B cell (primary cell): Measurements from ENCODE around the gene EFCC1. TPM values are rescaled to one million over a fixed set of nuclear protein-coding genes. Genes with fewer than 3 reads are reported as not detected.

ENCODE experiments used
- ATAC-seq: fragments of 200-7000 bp; cut with Tn5 transposase; one replicate; pipeline ENCODE4 v1.10.0; 2021; ENCODE audit warnings: low read depth, mild to moderate bottlenecking, moderate number of reproducible peaks, moderate library complexity
- CTCF ChIA-PET: fragments of 350-600 bp; sonication (Branson Sonifier 250); formaldehyde crosslinking; loops from one replicate; lab custom pipeline; 2021; ENCODE audit warnings: antibody characterized with exemption, inconsistent platforms; lab: Charles Lee
- POLR2A ChIA-PET: fragments of 350-600 bp; sonication (Branson Sonifier 250); formaldehyde crosslinking; loops from one replicate; lab custom pipeline; 2021; ENCODE audit warnings: antibody characterized with exemption; lab: Charles Lee
- DNase-seq: peaks from one replicate; pipeline ENCODE4 v3.0.0; 2013
- H2AFZ ChIP-seq: 2 replicates; pipeline ENCODE4 v1.6.1; 2012; ENCODE audit warnings: mild to moderate bottlenecking, low read depth, low read length; ENCODE audit not compliant: insufficient read depth, poor library complexity, severe bottlenecking
- H3K27ac ChIP-seq, 2 donors: 1 replicate in 1 of 2; 2 replicates in 1 of 2; pipeline ENCODE4 v1.5.1; 2012 to 2013; ENCODE audit warnings: low read length in 2 of 2, mild to moderate bottlenecking in 2 of 2, moderate library complexity in 1 of 2
- H3K27me3 ChIP-seq, 4 experiments: fragments of 200-600 bp in 1 of 4; sonication (generic) in 1 of 4; replicated peaks in 1 of 4; 1 replicate in 2 of 4; 2 replicates in 2 of 4; pipeline versions ENCODE4 v1.6.1 to v1.7.0; 2013 to 2016; ENCODE audit warnings: low read length in 3 of 4, mild to moderate bottlenecking in 2 of 4, mixed read lengths in 1 of 4, moderate library complexity in 1 of 4; ENCODE audit not compliant: insufficient read depth in 4 of 4, control insufficient read depth in 3 of 4; ENCODE audit errors: control extremely low read depth in 1 of 4
- H3K36me3 ChIP-seq, 2 experiments: replicated peaks in 1 of 2; 1 replicate in 1 of 2; 2 replicates in 1 of 2; pipeline versions ENCODE4 v1.6.1 to v1.7.1; 2013; ENCODE audit warnings: low read length in 1 of 2; ENCODE audit not compliant: insufficient read depth in 2 of 2, control insufficient read depth in 1 of 2; ENCODE audit errors: control extremely low read depth in 1 of 2, extremely low read depth in 1 of 2
- H3K4me1 ChIP-seq, 2 donors: fragments of 200-600 bp in 1 of 2; sonication (generic) in 1 of 2; 1 replicate in 1 of 2; 2 replicates in 1 of 2; pipeline versions ENCODE4 v1.5.1 to v1.6.1; 2013 to 2017; ENCODE audit warnings: low read length in 2 of 2; ENCODE audit not compliant: control insufficient read depth in 2 of 2, insufficient read depth in 2 of 2
- H3K4me2 ChIP-seq: replicated peaks from 2 replicates; pipeline ENCODE3; 2012; ENCODE audit warnings: mild to moderate bottlenecking, low read depth, low read length; ENCODE audit not compliant: poor library complexity, severe bottlenecking
- H3K4me3 ChIP-seq, 5 experiments: fragments of 200-600 bp in 1 of 5; sonication (generic) in 1 of 5; 1 replicate in 3 of 5; 2 replicates in 2 of 5; pipeline versions ENCODE4 v1.5.1 to v1.7.0; 2011 to 2016; ENCODE audit warnings: low read length in 4 of 5, mild to moderate bottlenecking in 4 of 5, low read depth in 2 of 5, control low read depth in 1 of 5, moderate library complexity in 1 of 5; ENCODE audit not compliant: insufficient read depth in 1 of 5; ENCODE audit errors: control extremely low read depth in 1 of 5, extremely low read depth in 1 of 5
- H3K79me2 ChIP-seq: fragments of 200-600 bp; sonication (generic); one replicate; pipeline ENCODE4 v1.6.0; 2016; ENCODE audit warnings: low read length; ENCODE audit not compliant: control insufficient read depth, insufficient read depth
- H3K9ac ChIP-seq: fragments of 200-600 bp; sonication (generic); 2 replicates; pipeline ENCODE4 v1.6.1; 2017; ENCODE audit warnings: mild to moderate bottlenecking, low read length, moderate library complexity
- H3K9me3 ChIP-seq, 3 donors: one replicate each; pipeline versions ENCODE4 v1.6.1 to v1.7.1; 2013; ENCODE audit warnings: low read length in 2 of 3; ENCODE audit not compliant: control insufficient read depth in 2 of 3, insufficient read depth in 1 of 3; ENCODE audit errors: control extremely low read depth in 1 of 3
- H4K20me1 ChIP-seq: 2 replicates; pipeline ENCODE4 v1.6.0; 2012; ENCODE audit warnings: mild to moderate bottlenecking, low read length; ENCODE audit not compliant: insufficient read depth, control insufficient read depth, poor library complexity, severe bottlenecking
- H3K27ac Mint-ChIP-seq: one replicate; pipeline ENCODE4 v1.8.0; 2021; ENCODE audit warnings: mixed read lengths
- H3K27me3 Mint-ChIP-seq: one replicate; pipeline ENCODE4 v1.8.0; 2021; ENCODE audit warnings: mixed read lengths
- H3K4me1 Mint-ChIP-seq: one replicate; pipeline ENCODE4 v1.8.0; 2021; ENCODE audit warnings: mixed read lengths
- H3K4me3 Mint-ChIP-seq: one replicate; pipeline ENCODE4 v1.8.0; 2021; ENCODE audit warnings: mixed read lengths
- H3K9me3 Mint-ChIP-seq: one replicate; pipeline ENCODE4 v1.8.0; 2022; ENCODE audit warnings: mixed read lengths; ENCODE audit not compliant: insufficient read depth
- CTCF ChIP-seq: fragments of 200-600 bp; IDR thresholded peaks from one replicate; pipeline ENCODE4 v1.8.0; 2022; ENCODE audit warnings: antibody characterized with exemption, mild to moderate bottlenecking
- EZH2 ChIP-seq: IDR thresholded peaks from 2 replicates; pipeline ENCODE4 v1.6.1; 2012; ENCODE audit warnings: borderline replicate concordance, low read depth, mild to moderate bottlenecking, moderate library complexity, low read length; ENCODE audit not compliant: insufficient read depth, poor library complexity, severe bottlenecking
- WGBS: methylation state at CpG from one replicate; pipeline ENCODE4 v1.1.5; 2013; ENCODE audit warnings: missing lambda C conversion rate; ENCODE audit not compliant: insufficient coverage; 5-methylcytosine and 5-hydroxymethylcytosine counted together
- intact Hi-C: fragments of 100-400 bp; cut with micrococcal nuclease; formaldehyde crosslinking; loops from one replicate; pipeline ENCODE4 v1.10.0; 2022
- polyA plus RNA-seq: library from polyadenylated mRNA; depleted of rRNA; stranded (reverse); fragments of >200 nt; gene quantifications from 2 replicates; pipeline ENCODE4 v1.2.3, GENCODE V29; 2012
- total RNA-seq, 2 donors: library from RNA; stranded (reverse); fragments of 120-200 nt in 1 of 2; gene quantifications; 1 replicate in 1 of 2; 2 replicates in 1 of 2; pipeline versions ENCODE4 v1.2.3 to v1.2.4, GENCODE V29; 2013 to 2022

Gene EFCC1
- total and polyA plus RNA-seq, 2 donors (not counting 1 experiment from before 2014, with no cell fraction given), result 0.06 TPM; not detected in 1

GRCh38 chr3:128998561-128998960 is 2.5 kb upstream of the EFCC1 start:
- Histone ChIP-seq H2AFZ (no peak overlapping the region), H3K9ac (no peak overlapping the region), H3K4me2 (no peak overlapping the region), H3K4me1 (peaks cover 47 to 49% of the 10 kb centered on the region in 2 donors), H3K27me3 (peaks cover 0 to 78% (median 37%) of the 10 kb centered on the region in 4 experiments), H4K20me1 (no peaks in the 10 kb centered on the region), H3K27ac (no peak overlapping the region), H3K4me3 (no peak overlapping the region), H3K79me2 (no peaks in the 10 kb centered on the region), H3K36me3 (no peaks in the 10 kb centered on the region), H3K9me3 (peaks cover 0 to 23% (median 3%) of the 10 kb centered on the region in 3 donors)
- Mint-ChIP-seq H3K4me1 (peaks cover 33% of the 10 kb centered on the region), H3K9me3 (peaks cover 4% of the 10 kb centered on the region), H3K4me3 (no peak overlapping the region), H3K27ac (no peak overlapping the region), H3K27me3 (peaks cover 50% of the 10 kb centered on the region)
- 15% methylated on average over 2 of the region's 3 CpGs for WGBS
- no peak for TF ChIP-seq EZH2
- TF ChIP-seq CTCF, result no peak
- ATAC-seq (no peak), DNase-seq (no peak)
- intact Hi-C loops, result no loop called here
- CTCF ChIA-PET, result interaction anchor here (0.7 to 1.2 kb wide), 4 partner anchors 18 to 247 kb away, joined by 3 to 8 read pairs (median 4); no protein-coding TSS in a partner anchor
- POLR2A ChIA-PET, result interaction anchor here (0.6 to 1.8 kb wide), 2 partner anchors 15 to 17 kb away, joined by 3 to 5 read pairs; no protein-coding TSS in a partner anchor

GRCh38 chr3:128999102-128999501 is 2.0 kb upstream of the EFCC1 start:
- no peak for TF ChIP-seq EZH2
- TF ChIP-seq CTCF, result no peak

More at GRCh38 chr3:128999102-128999501, 2.0 kb upstream of the EFCC1 start:
- no peak for ATAC-seq
- WGBS, result 25% methylated on average over 2 of the region's 5 CpGs
- peaks cover 47 to 48% of the 10 kb centered on the region in 2 donors for H3K4me1 ChIP-seq
- POLR2A ChIA-PET, result interaction anchor here (0.6 to 1.8 kb wide), 2 partner anchors 17 to 25 kb away, joined by 3 to 5 read pairs; no protein-coding TSS in a partner anchor
- Mint-ChIP-seq H3K27ac (no peak overlapping the region), H3K4me3 (no peak overlapping the region), H3K27me3 (peaks cover 53% of the 10 kb centered on the region), H3K4me1 (peaks cover 32% of the 10 kb centered on the region), H3K9me3 (peaks cover 4% of the 10 kb centered on the region)
- H3K9me3 ChIP-seq, result peaks cover 0 to 20% (median 3%) of the 10 kb centered on the region in 3 donors
- CTCF ChIA-PET, result interaction anchor here (0.7 to 1.2 kb wide), 3 partner anchors 17 to 247 kb away, joined by 3 to 8 read pairs (median 4); no protein-coding TSS in a partner anchor
- H3K27ac ChIP-seq, result no peak overlapping the region
- H3K9ac ChIP-seq, result no peak overlapping the region
- no peak overlapping the region for H3K4me3 ChIP-seq
- H3K79me2 ChIP-seq, result no peaks in the 10 kb centered on the region
- H3K27me3 ChIP-seq, result peaks cover 0 to 82% (median 37%) of the 10 kb centered on the region in 4 experiments
- no peak overlapping the region for H3K4me2 ChIP-seq
- H2AFZ ChIP-seq, result no peak overlapping the region
- intact Hi-C loops, result no loop called here
- no peak for DNase-seq
- H3K36me3 ChIP-seq, result no peaks in the 10 kb centered on the region
- no peaks in the 10 kb centered on the region for H4K20me1 ChIP-seq
